HG03521 (cell line): ENCODE measurements around the gene ABHD12B.
A peak's percentile ranks its signal among the peaks of the same experiment; 100 is the strongest.

Source experiments
- ATAC-seq: cut with Tn5 transposase; IDR thresholded peaks from one replicate; pipeline ENCODE4 v1.9.1; 2021; ENCODE audit warnings: mild to moderate bottlenecking, moderate library complexity; ENCODE audit not compliant: unreplicated experiment

ABHD12B gene

GRCh38 chr14:50871914-50872732 lies at the start of gene ABHD12B:
Gene ABHD12B, plus strand, starts transcription at chr14:50872053. Its CDS starts 122 bp downstream, at chr14:50872175.
- ATAC-seq: no peak

GRCh38 chr14:50822501-50823042 lies 49.3 kb upstream of the ABHD12B start:
- ATAC-seq: no peak

GRCh38 chr14:50823051-50823761 lies 48.6 kb upstream of the ABHD12B start:
- peak; percentile 9 for ATAC-seq

GRCh38 chr14:50823762-50824636 lies 47.9 kb upstream of the ABHD12B start:
- peak; percentile 60 for ATAC-seq

GRCh38 chr14:50825307-50825706 lies 46.5 kb upstream of the ABHD12B start:
- ATAC-seq: no peak

GRCh38 chr14:50826681-50827080 lies 45.2 kb upstream of the ABHD12B start:
- ATAC-seq: no peak

- no peak for ATAC-seq
These were observed 42.9 kb upstream of the ABHD12B start for GRCh38 chr14:50828721-50829488.

- ATAC-seq: no peak
These were observed 42.3 kb upstream of the ABHD12B start for GRCh38 chr14:50829489-50830043.

GRCh38 chr14:50830044-50830931 lies 41.6 kb upstream of the ABHD12B start:
- peak; percentile 39 for ATAC-seq

- peak; percentile 78 for ATAC-seq
These were observed 40.7 kb upstream of the ABHD12B start, which contains the start of gene NIN for GRCh38 chr14:50830932-50831725. Gene NIN, minus strand, starts transcription at chr14:50831162. Its CDS starts 9,106 bp downstream, at chr14:50822056.

GRCh38 chr14:50831726-50832168 lies 40.1 kb upstream of the ABHD12B start:
- no peak for ATAC-seq

GRCh38 chr14:50832935-50833630 lies 38.8 kb upstream of the ABHD12B start:
- no peak for ATAC-seq

GRCh38 chr14:50834802-50835276 lies 37.0 kb upstream of the ABHD12B start:
- no peak for ATAC-seq

GRCh38 chr14:50835280-50835679 lies 36.6 kb upstream of the ABHD12B start:
- no peak for ATAC-seq

- ATAC-seq: no peak
These were observed 35.3 kb upstream of the ABHD12B start for GRCh38 chr14:50836515-50836914.

GRCh38 chr14:50837271-50837670 lies 34.6 kb upstream of the ABHD12B start:
- ATAC-seq: no peak

GRCh38 chr14:50837850-50838470 lies 33.9 kb upstream of the ABHD12B start:
- ATAC-seq: no peak
